GM12878 (cell line): ENCODE results near the gene ADAM21. TPM values are rescaled to one million over a fixed set of nuclear protein-coding genes. Genes with fewer than 3 reads are reported as not detected.

Experiments
- BACH1 ChIP-seq: fragments of 450-650 bp; IDR thresholded peaks from 2 replicates; pipeline ENCODE4 v1.6.1; 2017; ENCODE audit warnings: mild to moderate bottlenecking, borderline replicate concordance
- BHLHE40 ChIP-seq, 2 experiments: fragments of 450-650 bp in 1 of 2; IDR thresholded peaks; 2 replicates each; pipeline ENCODE4 v1.6.1; 2011 to 2017; ENCODE audit warnings: low read depth in 2 of 2, borderline replicate concordance in 1 of 2, improper control_type of control experiment in 1 of 2, low read length in 1 of 2, mild to moderate bottlenecking in 1 of 2
- CEBPB ChIP-seq, 2 experiments: fragments of 150-350 bp in 1 of 2; IDR thresholded peaks; 2 replicates each; pipeline ENCODE4 v1.6.1; 2012 to 2014; ENCODE audit warnings: low read depth in 2 of 2, low read length in 2 of 2, borderline replicate concordance in 1 of 2, inconsistent platforms in 1 of 2
- CHD1 ChIP-seq: IDR thresholded peaks from 2 replicates; pipeline ENCODE4 v1.6.1; 2012; ENCODE audit warnings: low read depth, low read length, improper control_type of control experiment
- CHD2 ChIP-seq: IDR thresholded peaks from 2 replicates; pipeline ENCODE4 v1.6.1; 2011; ENCODE audit warnings: low read depth, low read length, improper control_type of control experiment, borderline replicate concordance
- CTCF ChIP-seq, 3 experiments: IDR thresholded peaks in 2 of 3; conservative IDR thresholded peaks in 1 of 3; 2 replicates each; pipeline ENCODE4 v1.5.1; 2011; ENCODE audit warnings: low read depth in 3 of 3, low read length in 3 of 3, mild to moderate bottlenecking in 3 of 3, control low read depth in 2 of 3, moderate library complexity in 2 of 3, inconsistent platforms in 1 of 3, mixed read lengths in 1 of 3; ENCODE audit not compliant: control insufficient read depth in 2 of 3, insufficient read depth in 1 of 3; ENCODE audit errors: extremely low read depth in 1 of 3
- JUND ChIP-seq: IDR thresholded peaks from 2 replicates; pipeline ENCODE4 v1.6.1; 2012; ENCODE audit warnings: low read depth, mild to moderate bottlenecking, low read length, improper control_type of control experiment, moderate library complexity
- MEF2B ChIP-seq: fragments of 450-650 bp; IDR thresholded peaks from 2 replicates; pipeline ENCODE4 v1.6.1; 2018; ENCODE audit warnings: mild to moderate bottlenecking, moderate library complexity; ENCODE audit not compliant: partially characterized antibody, poor library complexity, severe bottlenecking
- MYB ChIP-seq: fragments of 150-350 bp; IDR thresholded peaks from 2 replicates; pipeline ENCODE4 v1.6.1; 2014; ENCODE audit warnings: mild to moderate bottlenecking, low read depth, low read length, borderline replicate concordance
- MYC ChIP-seq: IDR thresholded peaks from 2 replicates; pipeline ENCODE4 v1.6.1; 2011; ENCODE audit warnings: mild to moderate bottlenecking, low read length, moderate library complexity, inconsistent platforms; ENCODE audit not compliant: insufficient read depth, insufficient replicate concordance, insufficient read length, severe bottlenecking
- NFYB ChIP-seq: IDR thresholded peaks from 2 replicates; pipeline ENCODE4 v1.6.1; 2011; ENCODE audit warnings: low read depth, mild to moderate bottlenecking, low read length, improper control_type of control experiment, moderate library complexity; ENCODE audit not compliant: insufficient read depth
- NR2C2 ChIP-seq: IDR thresholded peaks from 2 replicates; pipeline ENCODE4 v1.6.1; 2011; ENCODE audit warnings: borderline replicate concordance, low read depth; ENCODE audit not compliant: control insufficient read depth, insufficient read length
- NR2F1 ChIP-seq: fragments of 450-650 bp; conservative IDR thresholded peaks from 2 replicates; pipeline ENCODE4 v1.6.1; 2017; ENCODE audit warnings: mild to moderate bottlenecking
- POLR2A ChIP-seq: IDR thresholded peaks from 2 replicates; pipeline ENCODE4 v1.6.1; 2011; ENCODE audit warnings: low read depth, mild to moderate bottlenecking, low read length
- POU2F2 ChIP-seq: IDR thresholded peaks from 3 replicates; pipeline ENCODE4 v1.6.1; 2011; ENCODE audit warnings: low read depth, mild to moderate bottlenecking, low read length, borderline replicate concordance
- RBBP5 ChIP-seq: fragments of 200-600 bp; sonication (generic); conservative IDR thresholded peaks from 2 replicates; pipeline ENCODE4 v1.6.1; 2016
- RELA ChIP-seq: fragments of 450-650 bp; IDR thresholded peaks from 2 replicates; pipeline ENCODE4 v1.8.0; 2014; ENCODE audit warnings: borderline replicate concordance; ENCODE audit not compliant: partially characterized antibody
- SMARCA5 ChIP-seq: fragments of 450-650 bp; IDR thresholded peaks from 2 replicates; pipeline ENCODE4 v1.6.1; 2017; ENCODE audit warnings: mild to moderate bottlenecking
- TCF7 ChIP-seq: IDR thresholded peaks from 2 replicates; pipeline ENCODE4 v1.6.1; 2014; ENCODE audit warnings: antibody characterized with exemption, borderline replicate concordance
- USF2 ChIP-seq: IDR thresholded peaks from 2 replicates; pipeline ENCODE4 v1.6.1; 2011; ENCODE audit warnings: low read depth, low read length, improper control_type of control experiment, borderline replicate concordance
- ZNF207 ChIP-seq: fragments of 450-650 bp; IDR thresholded peaks from 2 replicates; pipeline ENCODE4 v1.6.1; 2014; ENCODE audit warnings: antibody characterized with exemption, mild to moderate bottlenecking, borderline replicate concordance
- ZZZ3 ChIP-seq: IDR thresholded peaks from 2 replicates; pipeline ENCODE4 v1.6.1; 2011; ENCODE audit warnings: low read depth; ENCODE audit not compliant: control insufficient read depth, insufficient read length
- polyA plus RNA-seq, 11 experiments: library from polyadenylated mRNA; depleted of rRNA in 4 of 11; unstranded in 6 of 11; stranded (reverse) in 5 of 11; fragments of >200 nt; fragmentation: Nextera tagmentation in 4 of 11; fragmentation: Illumina TruSeq in 1 of 11; extraction: Ambion mirVana in 4 of 11; extraction: Trizol in 1 of 11; gene quantifications; 1 replicate in 1 of 11; 2 replicates in 10 of 11; pipeline versions ENCODE4 v1.2.1 to v1.2.3, GENCODE V29; 2011 to 2016; ENCODE audit warnings: inconsistent platforms in 2 of 11, missing spikeins in 2 of 11, low read depth in 1 of 11
- total RNA-seq, 4 experiments: library from RNA; depleted of rRNA in 3 of 4; stranded (reverse); fragments of >200 nt in 3 of 4; fragmentation: Illumina TruSeq in 1 of 4; extraction: Trizol in 1 of 4; gene quantifications; 2 replicates each; pipeline versions ENCODE4 v1.2.1 to v1.2.3, GENCODE V29; 2013 to 2021
- TF ChIP-seq, protein P1 (sequence below): fragments of 450-650 bp; IDR thresholded peaks from 2 replicates; pipeline ENCODE4 v1.6.1; 2016; ENCODE audit warnings: mild to moderate bottlenecking, moderate library complexity, borderline replicate concordance

Gene ADAM21
- total and polyA plus RNA-seq, 10 of the 15 experiments (the other 5 are each of a cell fraction or from before 2014, with no cell fraction given), result 0.04 to 0.16 (median 0.13) TPM; not detected in 1

DNA sequence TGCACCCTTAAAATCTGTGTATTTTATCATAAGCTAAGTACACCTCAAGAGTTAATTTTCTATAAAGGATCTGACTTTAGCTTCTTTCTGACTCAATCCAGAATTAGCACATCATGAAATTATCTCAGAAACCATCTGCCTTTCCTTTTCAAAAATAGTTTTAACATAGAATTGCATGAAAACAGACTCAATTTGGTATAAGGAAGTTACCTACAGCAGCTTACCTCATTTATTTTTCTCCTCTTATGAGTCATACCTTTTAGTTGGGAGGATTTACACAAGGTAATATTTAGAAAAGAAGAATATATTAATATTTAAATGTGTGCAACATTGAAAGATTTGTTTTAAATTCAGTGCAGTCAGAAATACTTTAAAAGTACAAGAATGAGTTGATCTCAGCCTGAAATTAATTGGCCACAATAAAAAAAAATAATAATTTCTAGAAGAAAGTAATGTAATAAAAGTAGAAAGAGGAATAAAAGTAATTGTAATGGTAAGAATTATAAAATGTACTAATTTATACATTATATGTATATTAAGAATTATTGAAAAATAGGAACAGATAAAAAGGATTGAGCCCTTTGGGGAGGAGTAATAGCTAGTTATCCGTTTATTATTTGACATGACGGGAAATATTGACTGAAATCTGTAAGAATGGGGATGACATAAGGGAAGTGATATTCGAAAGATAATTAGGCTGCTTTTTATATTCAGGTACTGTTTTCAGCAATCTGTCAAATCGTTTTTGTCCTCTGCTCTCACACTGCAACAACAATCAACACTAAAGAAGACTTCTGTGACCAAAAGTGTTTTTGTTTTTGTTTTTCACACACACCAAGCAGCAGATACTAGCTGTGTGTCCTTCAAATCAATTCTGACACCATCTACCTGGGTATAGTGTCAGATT, 20.5 kb downstream of the ADAM21 start (continued):
- TF ChIP-seq, protein P1, sequence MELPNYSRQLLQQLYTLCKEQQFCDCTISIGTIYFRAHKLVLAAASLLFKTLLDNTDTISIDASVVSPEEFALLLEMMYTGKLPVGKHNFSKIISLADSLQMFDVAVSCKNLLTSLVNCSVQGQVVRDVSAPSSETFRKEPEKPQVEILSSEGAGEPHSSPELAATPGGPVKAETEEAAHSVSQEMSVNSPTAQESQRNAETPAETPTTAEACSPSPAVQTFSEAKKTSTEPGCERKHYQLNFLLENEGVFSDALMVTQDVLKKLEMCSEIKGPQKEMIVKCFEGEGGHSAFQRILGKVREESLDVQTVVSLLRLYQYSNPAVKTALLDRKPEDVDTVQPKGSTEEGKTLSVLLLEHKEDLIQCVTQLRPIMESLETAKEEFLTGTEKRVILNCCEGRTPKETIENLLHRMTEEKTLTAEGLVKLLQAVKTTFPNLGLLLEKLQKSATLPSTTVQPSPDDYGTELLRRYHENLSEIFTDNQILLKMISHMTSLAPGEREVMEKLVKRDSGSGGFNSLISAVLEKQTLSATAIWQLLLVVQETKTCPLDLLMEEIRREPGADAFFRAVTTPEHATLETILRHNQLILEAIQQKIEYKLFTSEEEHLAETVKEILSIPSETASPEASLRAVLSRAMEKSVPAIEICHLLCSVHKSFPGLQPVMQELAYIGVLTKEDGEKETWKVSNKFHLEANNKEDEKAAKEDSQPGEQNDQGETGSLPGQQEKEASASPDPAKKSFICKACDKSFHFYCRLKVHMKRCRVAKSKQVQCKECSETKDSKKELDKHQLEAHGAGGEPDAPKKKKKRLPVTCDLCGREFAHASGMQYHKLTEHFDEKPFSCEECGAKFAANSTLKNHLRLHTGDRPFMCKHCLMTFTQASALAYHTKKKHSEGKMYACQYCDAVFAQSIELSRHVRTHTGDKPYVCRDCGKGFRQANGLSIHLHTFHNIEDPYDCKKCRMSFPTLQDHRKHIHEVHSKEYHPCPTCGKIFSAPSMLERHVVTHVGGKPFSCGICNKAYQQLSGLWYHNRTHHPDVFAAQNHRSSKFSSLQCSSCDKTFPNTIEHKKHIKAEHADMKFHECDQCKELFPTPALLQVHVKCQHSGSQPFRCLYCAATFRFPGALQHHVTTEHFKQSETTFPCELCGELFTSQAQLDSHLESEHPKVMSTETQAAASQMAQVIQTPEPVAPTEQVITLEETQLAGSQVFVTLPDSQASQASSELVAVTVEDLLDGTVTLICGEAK, result no peak; the same call in 1 of the 2 replicates
- TF ChIP-seq RBBP5 (no peak), NR2C2 (no peak), SMARCA5 (no peak), MEF2B (peak; percentile 80), BHLHE40 (IDR thresholded peaks at IDR 0.05; ENCODE audit: borderline replicate concordance in 1 of 2, low read depth in 2 of 2, low read length in 1 of 2) (no peak), TCF7 (peak; percentile 64), BACH1 (0 out of 2 replicates have a peak, but pooled peaks have one; percentile 15), CHD2 (no peak), CHD1 (no peak), ZZZ3 (no peak), MYC (no peak), CTCF (IDR thresholded peaks at IDR 0.05 in 2 of 3, conservative IDR thresholded peaks at IDR 0.05 in 1 of 3; ENCODE audit: control insufficient read depth in 2 of 3, extremely low read depth in 1 of 3, insufficient read depth in 1 of 3, low read depth in 3 of 3, low read length in 3 of 3) (no peak), POLR2A (no peak), NFYB (no peak), MYB (no peak), USF2 (no peak), JUND (peak; percentile 70), ZNF207 (no peak), CEBPB (IDR thresholded peaks at IDR 0.05; ENCODE audit: borderline replicate concordance in 1 of 2, low read depth in 2 of 2, low read length in 2 of 2) (peak in 1 of 2 experiments; percentile 66; a peak in 1 of 4 replicates), POU2F2 (no peak), NR2F1 (no peak), RELA (no peak)
